Midbrain (tissue), 1 donor: ENCODE data around the gene ZKSCAN3.
A peak's percentile ranks its signal among the peaks of the same experiment; 100 is the strongest.
"Not testable (repeated sequence)": the region's sequence is repeated elsewhere in the genome, so short reads cannot be mapped to it uniquely, and the experiment has no call there.

Experiments
- DNase-seq: peaks from one replicate; lab custom pipeline; 2025; lab: John Stamatoyannopoulos, UW

Gene ZKSCAN3

GRCh38 chr6:28343898-28344677 is 5.7 kb upstream of the ZKSCAN3 start:
- DNase-seq = no peak

- no peak for DNase-seq
These were observed 4.5 kb upstream of the ZKSCAN3 start for GRCh38 chr6:28345201-28345600.

GRCh38 chr6:28347119-28347518 is 2.6 kb upstream of the ZKSCAN3 start:
- no peak for DNase-seq

GRCh38 chr6:28349344-28349891 is 329 bp upstream of the ZKSCAN3 start:
- DNase-seq = no peak

- DNase-seq = no peak
These were observed 1.3 kb downstream of the ZKSCAN3 start for GRCh38 chr6:28351087-28351486.

GRCh38 chr6:28351493-28351925 is 1.8 kb downstream of the ZKSCAN3 start:
- DNase-seq = no peak

- no peak for DNase-seq
These were observed 3.6 kb downstream of the ZKSCAN3 start for GRCh38 chr6:28353356-28353755.

GRCh38 chr6:28353981-28354676 is 4.4 kb downstream of the ZKSCAN3 start:
- no peak for DNase-seq

- DNase-seq = no peak
These were observed 5.2 kb downstream of the ZKSCAN3 start for GRCh38 chr6:28354688-28355554.

GRCh38 chr6:28355743-28356665 is 6.3 kb downstream of the ZKSCAN3 start:
- peak; percentile 84 for DNase-seq

- no peak for DNase-seq
These were observed 6.9 kb downstream of the ZKSCAN3 start for GRCh38 chr6:28356666-28357020.

- no peak for DNase-seq
These were observed 7.3 kb downstream of the ZKSCAN3 start for GRCh38 chr6:28357036-28357435.

- DNase-seq = not testable (repeated sequence)
These were observed 9.8 kb downstream of the ZKSCAN3 start for GRCh38 chr6:28359562-28359961.

- no peak for DNase-seq
These were observed 11.2 kb downstream of the ZKSCAN3 start for GRCh38 chr6:28360961-28361360.

- DNase-seq = not testable (repeated sequence)
These were observed 15.8 kb downstream of the ZKSCAN3 start for GRCh38 chr6:28365590-28365989.

GRCh38 chr6:28368522-28368921 is 18.8 kb downstream of the ZKSCAN3 start:
- no peak for DNase-seq

GRCh38 chr6:28369463-28369862 is 19.7 kb downstream of the ZKSCAN3 start:
- DNase-seq = no peak

- DNase-seq = no peak
These were observed 20.7 kb downstream of the ZKSCAN3 start for GRCh38 chr6:28370440-28370839.

GRCh38 chr6:28371280-28371679 is 21.5 kb downstream of the ZKSCAN3 start:
- no peak for DNase-seq

- DNase-seq = no peak
These were observed 22.1 kb downstream of the ZKSCAN3 start for GRCh38 chr6:28371706-28372451.
